Measurements from ENCODE around the gene SEMA5B.

DNA sequence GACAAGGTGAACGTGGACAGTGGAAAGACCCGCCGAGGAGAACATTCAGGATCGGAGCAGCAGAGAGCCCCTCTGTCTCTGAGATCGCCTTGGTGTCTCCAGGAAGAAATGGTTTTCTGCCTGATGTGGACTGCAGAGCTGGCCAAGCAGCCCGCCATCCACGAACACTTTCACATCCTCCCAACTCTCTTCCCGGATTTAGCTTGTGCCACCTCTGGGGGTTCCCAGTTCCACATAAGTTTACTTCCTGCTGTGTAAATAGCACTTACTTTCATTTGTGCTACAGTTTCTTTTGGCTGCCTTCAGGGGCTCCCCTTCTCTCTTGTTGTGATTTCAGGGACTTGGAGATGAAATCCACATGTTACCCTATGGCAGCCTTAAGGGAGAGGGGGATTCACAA is 48.4 kb downstream of the SEMA5B start:
- TF ChIP-seq, protein P1, sequence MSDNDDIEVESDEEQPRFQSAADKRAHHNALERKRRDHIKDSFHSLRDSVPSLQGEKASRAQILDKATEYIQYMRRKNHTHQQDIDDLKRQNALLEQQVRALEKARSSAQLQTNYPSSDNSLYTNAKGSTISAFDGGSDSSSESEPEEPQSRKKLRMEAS (IDR thresholded peaks at IDR 0.05; ENCODE audit: low read depth): no peak
- TF ChIP-seq NRF1 (IDR thresholded peaks at IDR 0.05; ENCODE audit: low read depth, low read length) (no peak), EZH2phosphoT487 (IDR thresholded peaks at IDR 0.05; ENCODE audit: borderline replicate concordance, low read depth) (no peak), SIN3A (IDR thresholded peaks at IDR 0.05; ENCODE audit: borderline replicate concordance, low read depth, low read length) (no peak)
- TF ChIP-seq, protein P2, sequence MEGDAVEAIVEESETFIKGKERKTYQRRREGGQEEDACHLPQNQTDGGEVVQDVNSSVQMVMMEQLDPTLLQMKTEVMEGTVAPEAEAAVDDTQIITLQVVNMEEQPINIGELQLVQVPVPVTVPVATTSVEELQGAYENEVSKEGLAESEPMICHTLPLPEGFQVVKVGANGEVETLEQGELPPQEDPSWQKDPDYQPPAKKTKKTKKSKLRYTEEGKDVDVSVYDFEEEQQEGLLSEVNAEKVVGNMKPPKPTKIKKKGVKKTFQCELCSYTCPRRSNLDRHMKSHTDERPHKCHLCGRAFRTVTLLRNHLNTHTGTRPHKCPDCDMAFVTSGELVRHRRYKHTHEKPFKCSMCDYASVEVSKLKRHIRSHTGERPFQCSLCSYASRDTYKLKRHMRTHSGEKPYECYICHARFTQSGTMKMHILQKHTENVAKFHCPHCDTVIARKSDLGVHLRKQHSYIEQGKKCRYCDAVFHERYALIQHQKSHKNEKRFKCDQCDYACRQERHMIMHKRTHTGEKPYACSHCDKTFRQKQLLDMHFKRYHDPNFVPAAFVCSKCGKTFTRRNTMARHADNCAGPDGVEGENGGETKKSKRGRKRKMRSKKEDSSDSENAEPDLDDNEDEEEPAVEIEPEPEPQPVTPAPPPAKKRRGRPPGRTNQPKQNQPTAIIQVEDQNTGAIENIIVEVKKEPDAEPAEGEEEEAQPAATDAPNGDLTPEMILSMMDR (IDR thresholded peaks at IDR 0.05): no peak
- TF ChIP-seq, protein P3, sequence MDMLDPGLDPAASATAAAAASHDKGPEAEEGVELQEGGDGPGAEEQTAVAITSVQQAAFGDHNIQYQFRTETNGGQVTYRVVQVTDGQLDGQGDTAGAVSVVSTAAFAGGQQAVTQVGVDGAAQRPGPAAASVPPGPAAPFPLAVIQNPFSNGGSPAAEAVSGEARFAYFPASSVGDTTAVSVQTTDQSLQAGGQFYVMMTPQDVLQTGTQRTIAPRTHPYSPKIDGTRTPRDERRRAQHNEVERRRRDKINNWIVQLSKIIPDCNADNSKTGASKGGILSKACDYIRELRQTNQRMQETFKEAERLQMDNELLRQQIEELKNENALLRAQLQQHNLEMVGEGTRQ (IDR thresholded peaks at IDR 0.05; ENCODE audit: borderline replicate concordance, low read depth, low read length): no peak
